Breast epithelium (tissue), 4 donors: ENCODE data around the gene CADM2. TPM values are rescaled to one million over a fixed set of nuclear protein-coding genes. Genes with fewer than 3 reads are reported as not detected.

Experiments
- DNase-seq, 2 donors: peaks; one replicate each; pipeline ENCODE4 v3.0.0-alpha.2; 2019; ENCODE audit warnings: low spot score in 2 of 2
- H3K27ac ChIP-seq, 2 donors: fragments of 200-600 bp; sonication (generic) in 1 of 2; one replicate each; pipeline ENCODE4 v1.5.1; 2016 to 2019; ENCODE audit warnings: mild to moderate bottlenecking in 1 of 2
- H3K27me3 ChIP-seq, 2 donors: fragments of 200-600 bp; sonication (generic) in 1 of 2; one replicate each; pipeline versions ENCODE4 v1.5.1 to v1.6.0; 2017 to 2019; ENCODE audit warnings: control low read depth in 1 of 2, mild to moderate bottlenecking in 1 of 2
- H3K36me3 ChIP-seq: fragments of 200-600 bp; one replicate; pipeline ENCODE4 v1.5.1; 2019
- H3K4me1 ChIP-seq, 2 donors: fragments of 200-600 bp; sonication (generic); one replicate each; pipeline ENCODE4 v1.5.1; 2016 to 2019; ENCODE audit warnings: control low read depth in 1 of 2
- H3K4me3 ChIP-seq, 3 donors: fragments of 200-600 bp; sonication (generic); 1 replicate in 2 of 3; 2 replicates in 1 of 3; pipeline ENCODE4 v1.5.1; 2016 to 2019; ENCODE audit warnings: mild to moderate bottlenecking in 3 of 3, moderate library complexity in 2 of 3
- H3K9me3 ChIP-seq, 2 donors: fragments of 200-600 bp; sonication (generic) in 1 of 2; one replicate each; pipeline ENCODE4 v1.5.1; 2016 to 2019; ENCODE audit warnings: control low read depth in 1 of 2
- POLR2A ChIP-seq: fragments of 450-650 bp; IDR thresholded peaks from one replicate; pipeline ENCODE4 v1.6.1; 2016; ENCODE audit warnings: antibody characterized with exemption, mild to moderate bottlenecking, moderate library complexity
- POLR2AphosphoS5 ChIP-seq, 3 donors: sonication (generic); formaldehyde crosslinking; IDR thresholded peaks; one replicate each; pipeline ENCODE4 v1.6.1; 2017; ENCODE audit warnings: antibody characterized with exemption in 3 of 3
- intact Hi-C: fragments of 100-400 bp; cut with DNase I; formaldehyde crosslinking; loops from one replicate; pipeline ENCODE4 v1.15.1; 2023; ENCODE audit warnings: low total_unique reads
- total RNA-seq, 3 donors: library from RNA; depleted of rRNA; stranded (reverse); fragments of >200 nt; gene quantifications; one replicate each; pipeline ENCODE4 v1.1.0, GENCODE V29; 2016
- TF ChIP-seq, protein P1 (sequence below), 3 donors: fragments of 450-650 bp; IDR thresholded peaks; one replicate each; pipeline ENCODE4 v1.5.1; 2016 to 2017; ENCODE audit warnings: antibody characterized with exemption in 3 of 3, mild to moderate bottlenecking in 3 of 3, moderate library complexity in 3 of 3

CADM2 gene
- total RNA-seq, 3 donors from 2014 or later = 2.3 to 7.4 (median 6.9) TPM

DNA sequence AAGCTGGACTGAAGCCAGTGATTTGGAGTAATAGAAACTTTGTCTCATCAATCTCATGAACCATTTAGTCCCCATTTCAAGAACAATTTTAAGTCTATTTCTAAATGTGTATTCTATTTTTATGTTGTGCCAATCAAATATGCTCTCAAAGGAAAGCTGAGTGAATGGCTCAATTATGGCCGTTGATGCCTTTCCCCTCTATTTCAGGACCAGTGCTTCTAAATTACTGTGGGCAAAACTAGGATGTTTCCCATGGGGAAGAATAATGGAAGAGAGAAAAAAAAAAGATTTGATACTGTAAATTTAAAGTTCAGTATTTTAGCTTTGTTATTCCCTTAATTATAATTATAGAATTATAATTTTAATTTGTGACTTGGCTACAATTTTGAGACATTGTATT, 110.1 kb downstream of the CADM2 start:
- Histone ChIP-seq H3K27ac (no peak overlapping the region), H3K4me3 (no peak overlapping the region), H3K4me1 (no peaks in the 10 kb centered on the region), H3K27me3 (no peaks in the 10 kb centered on the region), H3K36me3 (no peaks in the 10 kb centered on the region), H3K9me3 (no peaks in the 10 kb centered on the region)
- TF ChIP-seq, protein P1, sequence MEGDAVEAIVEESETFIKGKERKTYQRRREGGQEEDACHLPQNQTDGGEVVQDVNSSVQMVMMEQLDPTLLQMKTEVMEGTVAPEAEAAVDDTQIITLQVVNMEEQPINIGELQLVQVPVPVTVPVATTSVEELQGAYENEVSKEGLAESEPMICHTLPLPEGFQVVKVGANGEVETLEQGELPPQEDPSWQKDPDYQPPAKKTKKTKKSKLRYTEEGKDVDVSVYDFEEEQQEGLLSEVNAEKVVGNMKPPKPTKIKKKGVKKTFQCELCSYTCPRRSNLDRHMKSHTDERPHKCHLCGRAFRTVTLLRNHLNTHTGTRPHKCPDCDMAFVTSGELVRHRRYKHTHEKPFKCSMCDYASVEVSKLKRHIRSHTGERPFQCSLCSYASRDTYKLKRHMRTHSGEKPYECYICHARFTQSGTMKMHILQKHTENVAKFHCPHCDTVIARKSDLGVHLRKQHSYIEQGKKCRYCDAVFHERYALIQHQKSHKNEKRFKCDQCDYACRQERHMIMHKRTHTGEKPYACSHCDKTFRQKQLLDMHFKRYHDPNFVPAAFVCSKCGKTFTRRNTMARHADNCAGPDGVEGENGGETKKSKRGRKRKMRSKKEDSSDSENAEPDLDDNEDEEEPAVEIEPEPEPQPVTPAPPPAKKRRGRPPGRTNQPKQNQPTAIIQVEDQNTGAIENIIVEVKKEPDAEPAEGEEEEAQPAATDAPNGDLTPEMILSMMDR (IDR thresholded peaks at IDR 0.05) = no peak
- TF ChIP-seq POLR2A (no peak), POLR2AphosphoS5 (IDR thresholded peaks at IDR 0.05) (no peak)
- DNase-seq = no peak
- intact Hi-C loops = no loop called here

DNA sequence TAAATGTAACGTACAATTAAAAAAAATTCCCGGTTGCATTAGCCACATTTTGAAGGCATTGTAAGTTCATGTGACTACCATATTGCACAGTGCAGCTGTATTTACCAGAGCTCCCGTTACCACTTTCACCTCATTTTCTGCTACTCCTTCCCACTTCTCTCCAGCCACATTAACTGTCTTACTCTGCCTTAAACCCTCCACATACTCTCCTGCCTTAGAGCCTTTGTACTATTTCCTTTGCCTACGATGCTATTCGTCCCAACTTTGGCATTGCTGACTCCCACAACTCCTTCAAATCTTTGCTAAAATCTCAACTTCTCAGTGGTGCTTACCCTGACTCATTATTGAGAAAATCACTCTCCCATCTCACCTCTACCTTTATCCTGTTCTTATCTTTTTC, 115.2 kb downstream of the CADM2 start:
- Histone ChIP-seq H3K27ac (no peak overlapping the region), H3K27me3 (no peaks in the 10 kb centered on the region), H3K4me1 (no peaks in the 10 kb centered on the region), H3K4me3 (no peak overlapping the region), H3K36me3 (no peaks in the 10 kb centered on the region), H3K9me3 (no peaks in the 10 kb centered on the region)
- DNase-seq = no peak
- intact Hi-C loops = no loop called here
- TF ChIP-seq POLR2AphosphoS5 (IDR thresholded peaks at IDR 0.05) (no peak), POLR2A (no peak)
- TF ChIP-seq, protein P1 (IDR thresholded peaks at IDR 0.05) = no peak

DNA sequence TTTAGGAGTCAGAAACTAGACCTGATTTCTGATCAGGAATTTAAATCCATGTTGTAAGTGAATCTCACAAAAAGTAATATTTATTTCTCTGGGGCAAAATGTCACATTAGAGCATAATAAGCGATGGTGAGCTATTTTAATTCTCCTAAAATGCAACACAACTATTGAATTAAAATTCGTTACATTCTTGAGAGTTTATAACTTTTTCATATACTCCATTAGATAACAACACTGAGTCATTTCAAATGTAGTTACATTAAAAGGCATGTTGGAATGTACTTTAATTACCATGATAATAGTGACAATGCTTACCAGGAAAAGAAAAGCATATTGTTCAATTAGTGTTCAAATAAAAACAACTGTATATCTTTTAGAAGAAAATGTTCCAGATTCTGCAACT, 116.9 kb downstream of the CADM2 start:
- Histone ChIP-seq H3K36me3 (no peaks in the 10 kb centered on the region), H3K27ac (no peak overlapping the region), H3K27me3 (no peaks in the 10 kb centered on the region), H3K9me3 (no peaks in the 10 kb centered on the region), H3K4me3 (no peak overlapping the region), H3K4me1 (no peaks in the 10 kb centered on the region)
- DNase-seq = no peak
- no peak for TF ChIP-seq POLR2A
- TF ChIP-seq, protein P1 (IDR thresholded peaks at IDR 0.05) = no peak
- no peak for TF ChIP-seq POLR2AphosphoS5 (IDR thresholded peaks at IDR 0.05)
- intact Hi-C loops = no loop called here

DNA sequence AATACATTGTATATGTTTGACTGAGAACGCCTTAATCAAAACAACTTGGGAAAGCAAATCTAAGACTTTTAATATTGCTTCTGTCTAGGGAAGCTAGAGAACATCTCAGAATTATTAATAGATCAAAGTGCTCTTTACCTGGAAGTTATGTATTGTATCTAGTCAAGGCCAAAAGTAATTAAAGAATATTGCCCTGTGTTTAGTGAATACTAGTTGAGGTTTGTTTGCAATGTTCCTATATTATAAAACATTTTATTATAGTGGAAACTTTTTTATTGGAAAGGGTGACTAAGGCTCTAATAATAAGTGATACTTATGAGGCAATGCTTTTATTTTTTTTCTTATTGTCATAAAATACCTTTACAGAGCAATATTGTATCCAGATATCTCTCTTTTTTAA, 118.2 kb downstream of the CADM2 start:
- intact Hi-C loops = no loop called here
- H3K27ac ChIP-seq = no peak overlapping the region
- H3K36me3 ChIP-seq = no peaks in the 10 kb centered on the region
- H3K27me3 ChIP-seq = no peaks in the 10 kb centered on the region
- no peaks in the 10 kb centered on the region for H3K9me3 ChIP-seq
- H3K4me1 ChIP-seq = no peaks in the 10 kb centered on the region
- no peak overlapping the region for H3K4me3 ChIP-seq
- DNase-seq = no peak
- TF ChIP-seq POLR2AphosphoS5 (IDR thresholded peaks at IDR 0.05) = no peak
- TF ChIP-seq, protein P1 (IDR thresholded peaks at IDR 0.05) = no peak
- no peak for TF ChIP-seq POLR2A

DNA sequence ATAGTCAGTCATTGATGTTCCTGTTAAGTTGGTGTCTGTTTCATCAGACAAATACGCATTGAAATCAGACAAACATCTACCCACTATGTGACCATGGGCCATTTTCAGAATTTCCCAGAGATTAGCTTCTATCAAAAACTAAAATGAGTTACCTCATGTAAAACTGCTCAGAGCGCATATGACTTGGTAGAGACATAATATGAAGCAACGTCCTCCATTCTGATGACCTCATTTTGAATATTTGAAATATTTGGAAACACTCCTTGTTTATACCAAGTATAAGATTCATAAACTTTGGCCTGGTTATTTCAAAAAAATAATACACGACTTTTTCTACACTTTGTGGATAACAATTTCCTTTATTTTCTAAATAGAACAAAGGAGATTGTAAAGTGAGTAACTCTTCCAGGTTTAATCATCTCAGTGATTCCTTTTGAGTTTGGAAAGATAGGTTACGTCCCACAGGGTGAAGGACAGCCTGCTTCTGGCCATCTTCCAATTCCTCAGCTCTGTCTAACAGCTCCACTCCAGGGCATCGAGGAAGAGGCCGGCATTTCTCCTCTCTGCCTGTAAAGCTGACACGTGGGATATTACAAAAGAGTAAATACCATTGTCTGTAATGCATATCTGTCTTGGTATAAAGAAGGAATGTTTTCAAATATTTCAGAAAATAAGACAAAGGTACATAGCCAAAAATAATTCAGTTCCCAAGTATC, 122.6 kb downstream of the CADM2 start:
- no peak overlapping the region for H3K4me3 ChIP-seq

More for the DNA sequence above, 122.6 kb downstream of the CADM2 start:
- TF ChIP-seq POLR2AphosphoS5 (IDR thresholded peaks at IDR 0.05) = no peak
- no peak for TF ChIP-seq POLR2A
- TF ChIP-seq, protein P1 (IDR thresholded peaks at IDR 0.05) = no peak
- Histone ChIP-seq H3K9me3 (no peaks in the 10 kb centered on the region), H3K27me3 (no peaks in the 10 kb centered on the region), H3K4me1 (no peaks in the 10 kb centered on the region), H3K36me3 (no peaks in the 10 kb centered on the region), H3K27ac (no peak overlapping the region)
- DNase-seq = no peak
- intact Hi-C loops = no loop called here
